H1 (cell line): Measurements from ENCODE around the gene SGMS1. TPM values are rescaled to one million over a fixed set of nuclear protein-coding genes. Genes with fewer than 3 reads are reported as not detected.

Experiments
- CTCF ChIA-PET: fragments of 300-600 bp; sonication (Branson Sonifier 250); formaldehyde crosslinking; loops from one replicate; lab custom pipeline; 2021; ENCODE audit not compliant: partially characterized antibody; lab: Charles Lee
- POLR2A ChIA-PET: fragments of 300-600 bp; sonication (Branson Sonifier 250); formaldehyde crosslinking; loops from one replicate; lab custom pipeline; 2021; ENCODE audit warnings: inconsistent platforms; ENCODE audit not compliant: partially characterized antibody; lab: Charles Lee
- DNase-seq, 2 experiments: peaks; one replicate each; pipeline versions ENCODE4 v3.0.0 to v3.0.0-alpha.2; 2010 to 2022; ENCODE audit warnings: low spot score in 2 of 2, low read depth in 1 of 2, mixed read lengths in 1 of 2
- FAIRE-seq: peaks from 2 replicates; lab custom pipeline; 2011; peaks lifted over from hg19 to GRCh38; lab: Jason Lieb, UNC
- H2AFZ ChIP-seq: 2 replicates; pipeline ENCODE4 v1.8.1; 2012; ENCODE audit warnings: low read length, inconsistent platforms
- H2AK5ac ChIP-seq: 2 replicates; pipeline ENCODE4 v1.6.1; 2013; ENCODE audit warnings: low read depth, low read length
- H2BK120ac ChIP-seq: replicated peaks from 2 replicates; pipeline ENCODE3; 2013; ENCODE audit warnings: low read depth, low read length, inconsistent platforms
- H2BK12ac ChIP-seq: 2 replicates; pipeline ENCODE4 v1.6.1; 2013; ENCODE audit warnings: low read depth, low read length
- H2BK15ac ChIP-seq: 2 replicates; pipeline ENCODE4 v1.6.1; 2013; ENCODE audit warnings: low read length
- H2BK20ac ChIP-seq: 2 replicates; pipeline ENCODE4 v1.6.1; 2013; ENCODE audit warnings: low read length
- H2BK5ac ChIP-seq: 2 replicates; pipeline ENCODE4 v1.6.1; 2013; ENCODE audit warnings: low read depth, low read length
- H3K14ac ChIP-seq: 2 replicates; pipeline ENCODE4 v1.6.1; 2013; ENCODE audit warnings: inconsistent platforms; ENCODE audit not compliant: insufficient read length
- H3K18ac ChIP-seq: 2 replicates; pipeline ENCODE4 v1.6.1; 2013; ENCODE audit warnings: low read length; ENCODE audit errors: extremely low read depth
- H3K23ac ChIP-seq: 2 replicates; pipeline ENCODE4 v1.6.1; 2013; ENCODE audit warnings: inconsistent platforms; ENCODE audit not compliant: insufficient read length
- H3K23me2 ChIP-seq: 2 replicates; pipeline ENCODE4 v1.6.1; 2013; ENCODE audit warnings: low read depth, low read length
- H3K27ac ChIP-seq: 2 replicates; pipeline ENCODE4 v1.6.1; 2011; ENCODE audit warnings: low read depth, low read length, inconsistent platforms
- H3K27me3 ChIP-seq, 4 experiments: replicated peaks in 1 of 4; 1 replicate in 1 of 4; 2 replicates in 3 of 4; pipeline versions ENCODE4 v1.6.1 to v1.8.1; 2011 to 2013; ENCODE audit warnings: low read length in 3 of 4, mild to moderate bottlenecking in 3 of 4, inconsistent platforms in 2 of 4, mixed read lengths in 2 of 4, moderate library complexity in 1 of 4; ENCODE audit not compliant: control insufficient read depth in 3 of 4, insufficient read depth in 3 of 4; ENCODE audit errors: extremely low read depth in 1 of 4
- H3K36me3 ChIP-seq, 4 experiments: 2 replicates each; pipeline versions ENCODE4 v1.6.1 to v1.8.1; 2011 to 2013; ENCODE audit warnings: mild to moderate bottlenecking in 4 of 4, low read length in 3 of 4, moderate library complexity in 2 of 4, control low read depth in 1 of 4, inconsistent platforms in 1 of 4; ENCODE audit not compliant: insufficient read depth in 4 of 4, control insufficient read depth in 2 of 4
- H3K4ac ChIP-seq: replicated peaks from 2 replicates; pipeline ENCODE3; 2013; ENCODE audit warnings: low read length, low read depth, mixed read lengths, inconsistent platforms; ENCODE audit not compliant: insufficient read length
- H3K4me1 ChIP-seq, 4 experiments: replicated peaks in 1 of 4; 1 replicate in 1 of 4; 2 replicates in 3 of 4; pipeline versions ENCODE4 v1.6.1 to v1.8.1; 2011 to 2013; ENCODE audit warnings: low read length in 3 of 4, inconsistent platforms in 2 of 4, mixed read lengths in 1 of 4; ENCODE audit not compliant: insufficient read depth in 4 of 4, control insufficient read depth in 3 of 4
- H3K4me2 ChIP-seq, 2 experiments: 2 replicates each; pipeline versions ENCODE4 v1.6.1 to v1.8.1; 2011 to 2013; ENCODE audit warnings: low read depth in 2 of 2, low read length in 2 of 2, control low read depth in 1 of 2, inconsistent platforms in 1 of 2, mild to moderate bottlenecking in 1 of 2; ENCODE audit not compliant: insufficient read depth in 1 of 2
- H3K4me3 ChIP-seq, 4 experiments: fragments of 200-600, 300-600 bp in 1 of 4; sonication (generic), shearing (Covaris generic), sonication (Bioruptor Twin) in 1 of 4; 2 replicates each; pipeline versions ENCODE4 v1.5.1 to v1.8.1; 2011 to 2016; ENCODE audit warnings: low read length in 4 of 4, low read depth in 3 of 4, control low read depth in 2 of 4, inconsistent platforms in 2 of 4, mild to moderate bottlenecking in 2 of 4, mixed read lengths in 1 of 4, moderate library complexity in 1 of 4; ENCODE audit not compliant: insufficient read depth in 2 of 4; ENCODE audit errors: extremely low read depth in 1 of 4
- H3K56ac ChIP-seq: replicated peaks from 2 replicates; pipeline ENCODE3; 2013; ENCODE audit warnings: low read depth, mild to moderate bottlenecking, mixed read lengths, low read length, inconsistent platforms; ENCODE audit not compliant: insufficient read length
- H3K79me1 ChIP-seq: 2 replicates; pipeline ENCODE4 v1.6.1; 2013; ENCODE audit warnings: low read depth, low read length, control low read depth
- H3K79me2 ChIP-seq, 2 experiments: 2 replicates each; pipeline versions ENCODE4 v1.6.1 to v1.8.1; 2012 to 2013; ENCODE audit warnings: low read length in 2 of 2, mild to moderate bottlenecking in 2 of 2, inconsistent platforms in 1 of 2; ENCODE audit not compliant: insufficient read depth in 2 of 2, control insufficient read depth in 1 of 2
- H3K9ac ChIP-seq, 4 experiments: replicated peaks in 1 of 4; 1 replicate in 1 of 4; 2 replicates in 3 of 4; pipeline versions ENCODE4 v1.6.1 to v1.8.1; 2011 to 2013; ENCODE audit warnings: low read depth in 3 of 4, low read length in 3 of 4, control low read depth in 2 of 4, mild to moderate bottlenecking in 2 of 4, moderate library complexity in 2 of 4, inconsistent platforms in 1 of 4; ENCODE audit errors: extremely low read depth in 1 of 4
- H3K9me3 ChIP-seq, 2 experiments: 2 replicates each; pipeline versions ENCODE4 v1.6.1 to v1.8.1; 2012 to 2013; ENCODE audit warnings: mild to moderate bottlenecking in 2 of 2, moderate library complexity in 2 of 2, control low read depth in 1 of 2, inconsistent platforms in 1 of 2, low read depth in 1 of 2, low read length in 1 of 2, mixed read lengths in 1 of 2; ENCODE audit not compliant: insufficient read depth in 2 of 2
- H4K20me1 ChIP-seq, 2 experiments: replicated peaks in 1 of 2; 2 replicates each; pipeline versions ENCODE3 to v1.8.1; 2011 to 2013; ENCODE audit warnings: inconsistent platforms in 2 of 2, low read length in 2 of 2, mild to moderate bottlenecking in 1 of 2; ENCODE audit not compliant: insufficient read depth in 2 of 2, control insufficient read depth in 1 of 2
- H4K5ac ChIP-seq: 2 replicates; pipeline ENCODE4 v1.6.1; 2013; ENCODE audit warnings: low read length, low read depth, mixed read lengths, inconsistent platforms; ENCODE audit not compliant: insufficient read length
- H4K8ac ChIP-seq: 2 replicates; pipeline ENCODE4 v1.8.0; 2013; ENCODE audit warnings: mild to moderate bottlenecking, moderate library complexity, low read length, inconsistent platforms; ENCODE audit not compliant: insufficient read depth; ENCODE audit errors: extremely low read depth
- H4K91ac ChIP-seq: replicated peaks from 2 replicates; pipeline ENCODE3; 2013; ENCODE audit warnings: low read length, mixed read lengths, inconsistent platforms; ENCODE audit not compliant: insufficient read length
- BACH1 ChIP-seq: IDR thresholded peaks from 2 replicates; pipeline ENCODE4 v1.6.1; 2012; ENCODE audit warnings: low read length, improper control_type of control experiment
- BCL11A ChIP-seq, 2 experiments: IDR thresholded peaks; one replicate each; pipeline ENCODE4 v1.6.1; 2011; ENCODE audit warnings: low read depth in 2 of 2, low read length in 2 of 2, mild to moderate bottlenecking in 2 of 2
- HDAC6 ChIP-seq: IDR thresholded peaks from one replicate; pipeline ENCODE4 v1.7.1; 2012; ENCODE audit warnings: low read depth, mild to moderate bottlenecking, inconsistent platforms, low read length, moderate library complexity
- KDM1A ChIP-seq: fragments of 200-600, 300-600 bp; sonication (generic); IDR thresholded peaks from 2 replicates; pipeline ENCODE4 v1.7.1; 2016; ENCODE audit warnings: mild to moderate bottlenecking, low read length, borderline replicate concordance
- MAFK ChIP-seq: IDR thresholded peaks from 2 replicates; pipeline ENCODE4 v1.6.1; 2012; ENCODE audit warnings: low read depth, mild to moderate bottlenecking, improper control_type of control experiment, low read length
- POLR2AphosphoS5 ChIP-seq: IDR thresholded peaks from 2 replicates; pipeline ENCODE4 v1.6.1; 2011; ENCODE audit warnings: low read depth, low read length
- WGBS, 2 experiments: shearing (Covaris generic) in 1 of 2; methylation state at CpG; one replicate each; pipeline versions ENCODE4 v1.1.6 to v1.1.7; 2013 to 2015; ENCODE audit warnings: low lambda C conversion rate in 2 of 2, mixed read lengths in 2 of 2, inconsistent platforms in 1 of 2, low coverage in 1 of 2, missing lambda C conversion rate in 1 of 2; ENCODE audit not compliant: insufficient replicate concordance in 2 of 2, insufficient coverage in 1 of 2, insufficient read length in 1 of 2; ENCODE audit errors: extremely low coverage in 1 of 2, missing lambda C conversion rate in 1 of 2; 5-methylcytosine and 5-hydroxymethylcytosine counted together
- polyA plus RNA-seq, 7 experiments: library from polyadenylated mRNA; depleted of rRNA in 3 of 7; stranded (reverse) in 5 of 7; unstranded in 2 of 7; fragments of >200 nt in 5 of 7; fragments of 200-250 nt in 2 of 7; gene quantifications; 1 replicate in 5 of 7; 2 replicates in 1 of 7; 4 replicates in 1 of 7; pipeline versions ENCODE4 v1.2.1 to v1.2.3, GENCODE V29; 2011 to 2013; ENCODE audit warnings: missing spikeins in 2 of 7, mixed read lengths in 2 of 7
- total RNA-seq: library from RNA; stranded (reverse); fragmentation: NEBNext Ultra II Directional; extraction: Animal tissue kit (Norgen Biotek cat#: 25700); gene quantifications from 2 replicates; pipeline ENCODE4 v1.2.1, GENCODE V29; 2021
- TF ChIP-seq, protein P1 (sequence below): IDR thresholded peaks from 2 replicates; pipeline ENCODE4 v1.6.1; 2012; ENCODE audit warnings: inconsistent platforms

The SGMS1 gene
- total and polyA plus RNA-seq, 2 of the 8 experiments (the other 6 are each of a cell fraction or from before 2014, with no cell fraction given): 6.0 to 15.6 TPM

DNA sequence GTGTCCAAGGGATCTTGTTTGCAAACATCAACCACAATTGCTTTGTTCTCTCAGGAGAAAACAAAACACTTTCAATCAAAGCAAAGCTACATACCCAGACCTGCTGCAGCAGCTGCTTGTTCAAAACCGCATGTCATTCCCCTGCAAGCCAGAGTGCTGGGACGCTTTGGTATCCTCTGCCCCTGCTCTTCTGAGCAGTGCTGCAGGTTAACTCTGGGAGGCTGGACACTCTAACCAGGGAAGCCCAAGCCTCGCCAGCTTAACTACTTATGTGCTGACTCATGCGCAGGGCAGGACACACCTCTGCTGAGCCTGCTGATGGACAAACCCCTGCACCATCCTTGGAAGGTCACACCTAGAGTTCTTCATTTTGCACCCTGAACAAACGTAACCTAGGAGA, 344.3 kb downstream of the SGMS1 start:
- Histone ChIP-seq H3K23me2 (no peaks in the 10 kb centered on the region), H3K4me2 (no peak overlapping the region), H3K79me1 (no peaks in the 10 kb centered on the region), H4K8ac (no peak overlapping the region), H2AFZ (0 out of 2 replicates have a peak overlapping the region, but pooled peaks have one; percentile 65), H2AK5ac (no peak overlapping the region), H2BK20ac (no peak overlapping the region)
- WGBS, 2 experiments: 83% methylated on average over 5 of the region's 5 CpGs; no CpG with 5 or more reads in 1 of the 2 experiments
- TF ChIP-seq, protein P1, sequence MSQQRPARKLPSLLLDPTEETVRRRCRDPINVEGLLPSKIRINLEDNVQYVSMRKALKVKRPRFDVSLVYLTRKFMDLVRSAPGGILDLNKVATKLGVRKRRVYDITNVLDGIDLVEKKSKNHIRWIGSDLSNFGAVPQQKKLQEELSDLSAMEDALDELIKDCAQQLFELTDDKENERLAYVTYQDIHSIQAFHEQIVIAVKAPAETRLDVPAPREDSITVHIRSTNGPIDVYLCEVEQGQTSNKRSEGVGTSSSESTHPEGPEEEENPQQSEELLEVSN: no peak
- TF ChIP-seq KDM1A: no peak
- no peak for TF ChIP-seq POLR2AphosphoS5
- TF ChIP-seq BCL11A (IDR thresholded peaks at IDR 0.05; ENCODE audit: low read depth in 2 of 2, low read length in 2 of 2): no peak
- TF ChIP-seq BACH1: peak; percentile 60
- no peak for TF ChIP-seq HDAC6
- peak; percentile 50; the same call in 1 of the 2 replicates for TF ChIP-seq MAFK
- TF ChIP-seq, all 59 proteins: peak for 2
- H4K20me1 ChIP-seq: no peaks in the 10 kb centered on the region
- no peaks in the 10 kb centered on the region for H3K4me1 ChIP-seq
- no peak overlapping the region for H3K4me3 ChIP-seq
- DNase-seq (no peak), FAIRE-seq (no peak)
- H3K27ac ChIP-seq: no peak overlapping the region
- no peak overlapping the region for H4K5ac ChIP-seq
- no peak overlapping the region for H3K18ac ChIP-seq
- H3K36me3 ChIP-seq: no peaks in the 10 kb centered on the region
- H3K27me3 ChIP-seq: no peaks in the 10 kb centered on the region
- no peak overlapping the region for H2BK12ac ChIP-seq
- H3K23ac ChIP-seq: no peak overlapping the region
- H3K9ac ChIP-seq: no peak overlapping the region
- no peak overlapping the region for H3K56ac ChIP-seq
- no peak overlapping the region for H3K4ac ChIP-seq
- ChIA-PET POLR2A (no interaction called here), CTCF (interaction anchor here (1.0 to 1.5 kb wide), 3 partner anchors 10 to 128 kb away, joined by 3 to 4 read pairs (median 3); no protein-coding TSS in a partner anchor)
- H2BK5ac ChIP-seq: no peak overlapping the region
- no peaks in the 10 kb centered on the region for H3K79me2 ChIP-seq
- no peak overlapping the region for H3K14ac ChIP-seq
- no peak overlapping the region for H2BK15ac ChIP-seq
- no peak overlapping the region for H2BK120ac ChIP-seq
- no peaks in the 10 kb centered on the region for H3K9me3 ChIP-seq
- no peak overlapping the region for H4K91ac ChIP-seq
